ENCODE data around the gene EDRF1. TPM values are rescaled to one million over a fixed set of nuclear protein-coding genes. Genes with fewer than 3 reads are reported as not detected.

Gene EDRF1
- total RNA-seq, 2 experiments from 2014 or later: 117 to 232 TPM

GRCh38 chr10:125756196-125756595, 36.7 kb downstream of the EDRF1 start:
- peaks cover 24% of the 10 kb centered on the region; the same call in 1 of the 2 replicates for H3K79me2 ChIP-seq (ENCODE audit: insufficient read depth, low read depth, low read length)
- H3K27ac ChIP-seq (ENCODE audit: low read depth, low read length, poor library complexity, severe bottlenecking): no peak overlapping the region
- H3K9me3 ChIP-seq (ENCODE audit: low read length): no peaks in the 10 kb centered on the region
- no peaks in the 10 kb centered on the region for H3K9me2 ChIP-seq (ENCODE audit: insufficient read depth, low read length)
- no peak overlapping the region for H3K4me2 ChIP-seq (ENCODE audit: low read length)
- ChIA-PET CTCF (ENCODE audit: unreplicated experiment) (no interaction called here), POLR2A (interaction anchor here (0.8 to 1.9 kb wide), 4 partner anchors 25 to 89 kb away, joined by 3 to 4 read pairs (median 3); no protein-coding TSS in a partner anchor)
- H3K4me3 ChIP-seq (ENCODE audit: low read depth, low read length, poor library complexity, severe bottlenecking): no peak overlapping the region
- H3K4me1 ChIP-seq (ENCODE audit: insufficient read depth, low read length, poor library complexity, severe bottlenecking): no peaks in the 10 kb centered on the region
- no TSS peak for BruUV-seq (replicated peaks)
- H2AFZ ChIP-seq (ENCODE audit: low read length): no peak overlapping the region
- TF ChIP-seq EZH2phosphoT487 (IDR thresholded peaks at IDR 0.05; ENCODE audit: borderline replicate concordance, low read depth, low read length) (no peak), CTCF (conservative IDR thresholded peaks at IDR 0.05; ENCODE audit: low read length) (no peak)
- H4K20me1 ChIP-seq (ENCODE audit: insufficient read depth, low read length): peaks cover 19% of the 10 kb centered on the region
- no peak for DNase-seq (ENCODE audit: low spot score)
- intact Hi-C loops (cut with micrococcal nuclease; ENCODE audit: unreplicated experiment): no loop called here
- H3K36me3 ChIP-seq (ENCODE audit: insufficient read depth, low read length): peaks cover 99% of the 10 kb centered on the region

GRCh38 chr10:125756853-125757487, 37.5 kb downstream of the EDRF1 start:
- H3K27ac ChIP-seq (ENCODE audit: low read depth, low read length, poor library complexity, severe bottlenecking): no peak overlapping the region
- H3K9me2 ChIP-seq (ENCODE audit: insufficient read depth, low read length): no peaks in the 10 kb centered on the region
- no peak overlapping the region for H2AFZ ChIP-seq (ENCODE audit: low read length)
- TF ChIP-seq EZH2phosphoT487 (IDR thresholded peaks at IDR 0.05; ENCODE audit: borderline replicate concordance, low read depth, low read length): no peak
- TF ChIP-seq CTCF (conservative IDR thresholded peaks at IDR 0.05; ENCODE audit: low read length): no peak
- no TSS peak for BruUV-seq (replicated peaks)
- H3K9me3 ChIP-seq (ENCODE audit: low read length): no peaks in the 10 kb centered on the region
- CTCF ChIA-PET (ENCODE audit: unreplicated experiment): no interaction called here
- H3K36me3 ChIP-seq (ENCODE audit: insufficient read depth, low read length): peaks cover 99% of the 10 kb centered on the region
- POLR2A ChIA-PET: interaction anchor here (0.8 to 1.9 kb wide), 4 partner anchors 26 to 88 kb away, joined by 3 to 4 read pairs (median 3); no protein-coding TSS in a partner anchor
- peaks cover 19% of the 10 kb centered on the region for H4K20me1 ChIP-seq (ENCODE audit: insufficient read depth, low read length)
- H3K4me3 ChIP-seq (ENCODE audit: low read depth, low read length, poor library complexity, severe bottlenecking): no peak overlapping the region
- no peaks in the 10 kb centered on the region for H3K4me1 ChIP-seq (ENCODE audit: insufficient read depth, low read length, poor library complexity, severe bottlenecking)
- no peak for DNase-seq (ENCODE audit: low spot score)
- intact Hi-C loops (cut with micrococcal nuclease; ENCODE audit: unreplicated experiment): no loop called here
- no peak overlapping the region for H3K4me2 ChIP-seq (ENCODE audit: low read length)
- peaks cover 24% of the 10 kb centered on the region; the same call in 1 of the 2 replicates for H3K79me2 ChIP-seq (ENCODE audit: insufficient read depth, low read depth, low read length)

GRCh38 chr10:125757742-125758141, 38.2 kb downstream of the EDRF1 start:
- H2AFZ ChIP-seq (ENCODE audit: low read length): no peak overlapping the region
- no peaks in the 10 kb centered on the region for H3K9me2 ChIP-seq (ENCODE audit: insufficient read depth, low read length)
- no peak for DNase-seq (ENCODE audit: low spot score)
- no peak overlapping the region for H3K27ac ChIP-seq (ENCODE audit: low read depth, low read length, poor library complexity, severe bottlenecking)
- TF ChIP-seq CTCF (conservative IDR thresholded peaks at IDR 0.05; ENCODE audit: low read length): no peak
- peaks cover 18% of the 10 kb centered on the region; the same call in 1 of the 2 replicates for H3K79me2 ChIP-seq (ENCODE audit: insufficient read depth, low read depth, low read length)
- no peak overlapping the region for H3K4me2 ChIP-seq (ENCODE audit: low read length)
- intact Hi-C loops (cut with micrococcal nuclease; ENCODE audit: unreplicated experiment): no loop called here
- BruUV-seq (replicated peaks): no TSS peak
- peaks cover 99% of the 10 kb centered on the region for H3K36me3 ChIP-seq (ENCODE audit: insufficient read depth, low read length)
- ChIA-PET POLR2A (no interaction called here), CTCF (ENCODE audit: unreplicated experiment) (no interaction called here)
- H3K9me3 ChIP-seq (ENCODE audit: low read length): no peaks in the 10 kb centered on the region
- H3K4me1 ChIP-seq (ENCODE audit: insufficient read depth, low read length, poor library complexity, severe bottlenecking): no peaks in the 10 kb centered on the region
- no peak overlapping the region for H3K4me3 ChIP-seq (ENCODE audit: low read depth, low read length, poor library complexity, severe bottlenecking)
- H4K20me1 ChIP-seq (ENCODE audit: insufficient read depth, low read length): peaks cover 19% of the 10 kb centered on the region
